Breast epithelium (tissue), 4 donors: Measurements from ENCODE around the gene RIC8B. TPM values are rescaled to one million over a fixed set of nuclear protein-coding genes. Genes with fewer than 3 reads are reported as not detected.
"Not testable (repeated sequence)": the region's sequence is repeated elsewhere in the genome, so short reads cannot be mapped to it uniquely, and the experiment has no call there.

Experiments
- DNase-seq, 2 donors: peaks; one replicate each; pipeline ENCODE4 v3.0.0-alpha.2; 2019; ENCODE audit warnings: low spot score in 2 of 2
- H3K27ac ChIP-seq, 2 donors: fragments of 200-600 bp; sonication (generic) in 1 of 2; one replicate each; pipeline ENCODE4 v1.5.1; 2016 to 2019; ENCODE audit warnings: mild to moderate bottlenecking in 1 of 2
- H3K27me3 ChIP-seq, 2 donors: fragments of 200-600 bp; sonication (generic) in 1 of 2; one replicate each; pipeline versions ENCODE4 v1.5.1 to v1.6.0; 2017 to 2019; ENCODE audit warnings: control low read depth in 1 of 2, mild to moderate bottlenecking in 1 of 2
- H3K36me3 ChIP-seq: fragments of 200-600 bp; one replicate; pipeline ENCODE4 v1.5.1; 2019
- H3K4me1 ChIP-seq, 2 donors: fragments of 200-600 bp; sonication (generic); one replicate each; pipeline ENCODE4 v1.5.1; 2016 to 2019; ENCODE audit warnings: control low read depth in 1 of 2
- H3K4me3 ChIP-seq, 3 donors: fragments of 200-600 bp; sonication (generic); 1 replicate in 2 of 3; 2 replicates in 1 of 3; pipeline ENCODE4 v1.5.1; 2016 to 2019; ENCODE audit warnings: mild to moderate bottlenecking in 3 of 3, moderate library complexity in 2 of 3
- H3K9me3 ChIP-seq, 2 donors: fragments of 200-600 bp; sonication (generic) in 1 of 2; one replicate each; pipeline ENCODE4 v1.5.1; 2016 to 2019; ENCODE audit warnings: control low read depth in 1 of 2
- POLR2A ChIP-seq: fragments of 450-650 bp; IDR thresholded peaks from one replicate; pipeline ENCODE4 v1.6.1; 2016; ENCODE audit warnings: antibody characterized with exemption, mild to moderate bottlenecking, moderate library complexity
- POLR2AphosphoS5 ChIP-seq, 3 donors: sonication (generic); formaldehyde crosslinking; IDR thresholded peaks; one replicate each; pipeline ENCODE4 v1.6.1; 2017; ENCODE audit warnings: antibody characterized with exemption in 3 of 3
- intact Hi-C: fragments of 100-400 bp; cut with DNase I; formaldehyde crosslinking; loops from one replicate; pipeline ENCODE4 v1.15.1; 2023; ENCODE audit warnings: low total_unique reads
- total RNA-seq, 3 donors: library from RNA; depleted of rRNA; stranded (reverse); fragments of >200 nt; gene quantifications; one replicate each; pipeline ENCODE4 v1.1.0, GENCODE V29; 2016
- TF ChIP-seq, protein P1 (sequence below), 3 donors: fragments of 450-650 bp; IDR thresholded peaks; one replicate each; pipeline ENCODE4 v1.5.1; 2016 to 2017; ENCODE audit warnings: antibody characterized with exemption in 3 of 3, mild to moderate bottlenecking in 3 of 3, moderate library complexity in 3 of 3

RIC8B gene
- total RNA-seq, 3 donors from 2014 or later = 19.0 to 23.9 (median 19.7) TPM

DNA sequence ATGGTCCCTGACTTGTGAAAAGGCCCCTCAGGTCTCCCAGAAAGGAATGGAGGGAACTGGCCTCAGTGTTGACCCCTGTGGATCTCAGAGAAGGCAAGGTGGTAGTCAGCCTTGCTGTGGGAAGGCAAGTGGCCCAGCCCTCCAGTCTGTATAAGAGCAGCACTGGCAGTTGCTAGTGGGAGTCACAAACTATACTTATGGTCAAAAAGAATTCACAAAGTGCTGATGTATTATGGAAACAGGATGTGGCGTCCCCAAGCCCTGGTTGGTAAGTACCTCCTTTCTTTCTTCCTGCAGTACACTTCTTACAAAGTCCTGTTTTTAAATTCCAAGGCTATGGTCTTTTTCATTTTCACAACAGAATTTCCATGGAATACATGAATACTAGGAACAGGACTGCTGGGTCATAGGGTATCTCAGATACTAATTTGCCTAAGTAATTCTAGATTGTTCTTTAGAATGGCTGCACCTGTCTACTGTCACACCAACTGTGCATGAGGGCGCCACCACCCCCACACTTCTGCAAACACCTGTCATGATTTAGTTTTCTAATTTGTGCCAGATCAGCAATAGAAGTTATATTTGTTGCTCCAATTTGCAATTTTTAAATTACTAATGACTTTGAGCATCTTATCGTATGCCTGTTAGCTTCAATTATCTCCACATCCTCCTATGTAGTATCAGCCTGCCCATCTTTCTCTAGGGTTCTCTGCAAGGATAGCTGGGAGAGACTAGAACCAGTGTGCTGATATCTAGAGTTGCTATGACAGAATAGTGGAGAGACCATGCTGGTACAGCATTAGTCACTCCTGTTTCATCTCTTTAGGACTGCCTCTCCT, 140.5 kb downstream of the RIC8B start:
- intact Hi-C loops = no loop called here
- Histone ChIP-seq H3K27ac (no peak overlapping the region), H3K4me1 (no peaks in the 10 kb centered on the region), H3K36me3 (no peaks in the 10 kb centered on the region), H3K9me3 (no peaks in the 10 kb centered on the region), H3K4me3 (no peak overlapping the region), H3K27me3 (no peaks in the 10 kb centered on the region)
- DNase-seq = no peak
- TF ChIP-seq, protein P1, sequence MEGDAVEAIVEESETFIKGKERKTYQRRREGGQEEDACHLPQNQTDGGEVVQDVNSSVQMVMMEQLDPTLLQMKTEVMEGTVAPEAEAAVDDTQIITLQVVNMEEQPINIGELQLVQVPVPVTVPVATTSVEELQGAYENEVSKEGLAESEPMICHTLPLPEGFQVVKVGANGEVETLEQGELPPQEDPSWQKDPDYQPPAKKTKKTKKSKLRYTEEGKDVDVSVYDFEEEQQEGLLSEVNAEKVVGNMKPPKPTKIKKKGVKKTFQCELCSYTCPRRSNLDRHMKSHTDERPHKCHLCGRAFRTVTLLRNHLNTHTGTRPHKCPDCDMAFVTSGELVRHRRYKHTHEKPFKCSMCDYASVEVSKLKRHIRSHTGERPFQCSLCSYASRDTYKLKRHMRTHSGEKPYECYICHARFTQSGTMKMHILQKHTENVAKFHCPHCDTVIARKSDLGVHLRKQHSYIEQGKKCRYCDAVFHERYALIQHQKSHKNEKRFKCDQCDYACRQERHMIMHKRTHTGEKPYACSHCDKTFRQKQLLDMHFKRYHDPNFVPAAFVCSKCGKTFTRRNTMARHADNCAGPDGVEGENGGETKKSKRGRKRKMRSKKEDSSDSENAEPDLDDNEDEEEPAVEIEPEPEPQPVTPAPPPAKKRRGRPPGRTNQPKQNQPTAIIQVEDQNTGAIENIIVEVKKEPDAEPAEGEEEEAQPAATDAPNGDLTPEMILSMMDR (IDR thresholded peaks at IDR 0.05) = no peak
- TF ChIP-seq POLR2AphosphoS5 (IDR thresholded peaks at IDR 0.05) (no peak), POLR2A (no peak)

GRCh38 chr12:106915635-106916026, 141.1 kb downstream of the RIC8B start:
- intact Hi-C loops = no loop called here

GRCh38 chr12:106917503-106917902, 143.0 kb downstream of the RIC8B start:
- Histone ChIP-seq H3K27me3 (no peaks in the 10 kb centered on the region), H3K4me3 (no peak overlapping the region), H3K27ac (no peak overlapping the region), H3K36me3 (no peaks in the 10 kb centered on the region), H3K9me3 (no peaks in the 10 kb centered on the region), H3K4me1 (no peaks in the 10 kb centered on the region)
- no peak for DNase-seq
- intact Hi-C loops = no loop called here
- TF ChIP-seq POLR2AphosphoS5 (IDR thresholded peaks at IDR 0.05) (no peak), POLR2A (no peak)
- TF ChIP-seq, protein P1 (IDR thresholded peaks at IDR 0.05) = no peak

More at GRCh38 chr12:106915635-106916026, 141.1 kb downstream of the RIC8B start:
- no peak overlapping the region for H3K4me3 ChIP-seq
- no peaks in the 10 kb centered on the region for H3K9me3 ChIP-seq
- no peaks in the 10 kb centered on the region for H3K36me3 ChIP-seq
- no peaks in the 10 kb centered on the region for H3K27me3 ChIP-seq
- no peaks in the 10 kb centered on the region for H3K4me1 ChIP-seq
- no peak overlapping the region for H3K27ac ChIP-seq
- DNase-seq = no peak
- TF ChIP-seq, protein P1 (IDR thresholded peaks at IDR 0.05) = no peak
- TF ChIP-seq POLR2AphosphoS5 (IDR thresholded peaks at IDR 0.05) (no peak), POLR2A (no peak)

- Histone ChIP-seq H3K4me1 (no peaks in the 10 kb centered on the region), H3K27me3 (no peaks in the 10 kb centered on the region), H3K36me3 (no peaks in the 10 kb centered on the region), H3K4me3 (no peak overlapping the region), H3K27ac (no peak overlapping the region), H3K9me3 (no peaks in the 10 kb centered on the region)
- TF ChIP-seq POLR2AphosphoS5 (IDR thresholded peaks at IDR 0.05) = no peak
- TF ChIP-seq POLR2A = no peak
- TF ChIP-seq, protein P1 (IDR thresholded peaks at IDR 0.05) = no peak
- intact Hi-C loops = no loop called here
- no peak for DNase-seq
These were observed 144.3 kb downstream of the RIC8B start for GRCh38 chr12:106918746-106919145.

DNA sequence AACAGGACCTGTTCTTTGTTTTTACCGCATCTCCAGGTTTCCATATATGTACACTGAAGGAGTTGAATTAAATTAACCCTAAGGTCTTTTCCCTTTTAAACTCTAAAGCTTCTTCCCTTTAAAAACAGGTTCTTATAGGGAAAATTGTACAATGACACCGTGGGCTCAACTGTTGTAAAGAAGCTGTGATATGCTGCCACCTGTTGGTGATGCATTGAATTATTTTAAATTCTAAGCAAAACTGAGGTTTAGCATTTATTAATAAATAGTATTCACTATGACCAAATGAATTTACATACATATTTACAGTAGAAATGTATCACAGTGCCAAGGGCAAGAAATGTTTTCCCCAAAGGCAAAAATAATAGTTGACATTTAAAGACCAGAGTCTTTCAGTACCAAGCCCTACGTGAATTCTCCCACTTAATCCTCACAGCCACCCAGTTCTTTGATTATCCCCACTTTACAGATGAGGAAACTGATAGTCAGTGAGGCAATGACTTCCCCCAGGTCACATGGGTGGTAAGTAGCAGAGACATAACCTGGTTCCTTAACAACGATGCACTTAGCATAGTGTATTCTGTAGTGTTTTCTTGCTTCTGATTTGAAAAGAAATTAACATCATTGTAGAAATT, 145.5 kb downstream of the RIC8B start:
- intact Hi-C loops = no loop called here
- no peak for DNase-seq
- TF ChIP-seq, protein P1 (IDR thresholded peaks at IDR 0.05) = peak; percentile 63 to 80 (median 73)
- no peak for TF ChIP-seq POLR2AphosphoS5 (IDR thresholded peaks at IDR 0.05)
- H3K9me3 ChIP-seq = no peaks in the 10 kb centered on the region
- no peak overlapping the region for H3K4me3 ChIP-seq
- H3K36me3 ChIP-seq = no peaks in the 10 kb centered on the region
- H3K27me3 ChIP-seq = no peaks in the 10 kb centered on the region
- H3K27ac ChIP-seq = no peak overlapping the region
- no peaks in the 10 kb centered on the region for H3K4me1 ChIP-seq

DNA sequence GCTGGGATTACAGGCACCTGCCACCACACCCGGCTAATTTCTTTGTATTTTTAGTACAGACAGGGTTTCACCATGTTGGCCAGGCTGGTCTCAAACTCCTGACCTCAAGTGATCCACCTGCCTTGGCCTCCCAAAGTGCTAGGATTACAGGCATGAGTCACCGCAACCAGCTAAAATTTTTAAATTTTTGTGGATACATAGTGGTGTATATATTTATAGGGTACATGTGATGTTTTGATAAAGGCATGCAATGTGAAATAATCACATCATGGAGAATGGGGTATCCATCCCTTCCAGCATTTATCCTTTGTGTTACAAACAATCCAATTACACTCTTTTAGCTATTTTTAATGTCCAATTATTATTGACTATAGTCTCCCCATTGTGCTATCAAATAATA, 147.5 kb downstream of the RIC8B start:
- H3K4me3 ChIP-seq, H3K27ac ChIP-seq, H3K4me1 ChIP-seq, H3K27me3 ChIP-seq, intact Hi-C loops, DNase-seq, H3K36me3 ChIP-seq, H3K9me3 ChIP-seq: not testable (repeated sequence)

DNA sequence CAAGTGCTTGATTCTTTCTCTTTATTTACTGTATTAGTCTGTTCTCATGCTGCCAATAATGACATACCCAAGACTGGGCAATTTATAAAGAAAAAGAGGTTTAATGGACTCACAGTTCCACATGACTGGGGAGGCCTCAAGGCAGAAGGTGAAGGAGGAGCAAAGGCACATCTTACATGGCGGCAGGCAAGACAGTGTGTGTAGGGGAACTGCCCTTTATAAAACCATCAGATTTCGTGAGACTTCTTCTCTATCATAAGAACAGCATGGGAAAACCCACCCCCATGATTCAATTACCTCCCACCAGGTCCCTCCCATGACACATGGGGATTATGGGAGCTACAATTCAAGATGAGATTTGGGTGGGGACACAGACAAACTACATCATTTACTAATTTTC, 149.1 kb downstream of the RIC8B start:
- H3K36me3 ChIP-seq, H3K27ac ChIP-seq, intact Hi-C loops, H3K27me3 ChIP-seq, H3K4me3 ChIP-seq, H3K4me1 ChIP-seq, H3K9me3 ChIP-seq, DNase-seq: not testable (repeated sequence)
